HEK293 (cell line): Measurements from ENCODE around the gene PRDM11.

Experiments
- CTCF ChIP-seq: fragments of 450-650 bp; formaldehyde crosslinking; IDR thresholded peaks from 2 replicates; pipeline ENCODE4 v1.5.1; 2016; ENCODE audit warnings: missing biosample characterization, missing genetic modification characterization
- GLI4 ChIP-seq: fragments of 450-650 bp; formaldehyde crosslinking; IDR thresholded peaks from 2 replicates; pipeline ENCODE4 v1.5.1; 2016; ENCODE audit warnings: missing biosample characterization, missing genetic modification characterization
- SP2 ChIP-seq: fragments of 450-650 bp; formaldehyde crosslinking; IDR thresholded peaks from 2 replicates; pipeline ENCODE4 v1.5.1; 2016; ENCODE audit warnings: missing biosample characterization, missing genetic modification characterization
- SP7 ChIP-seq: fragments of 450-650 bp; formaldehyde crosslinking; IDR thresholded peaks from 2 replicates; pipeline ENCODE4 v1.5.1; 2016; ENCODE audit warnings: missing biosample characterization, missing genetic modification characterization
- TCF7L2 ChIP-seq: IDR thresholded peaks from 2 replicates; pipeline ENCODE4 v1.6.1; 2011; ENCODE audit warnings: low read depth, mild to moderate bottlenecking, inconsistent platforms, low read length, moderate library complexity, borderline replicate concordance
- ZNF121 ChIP-seq: fragments of 450-650 bp; formaldehyde crosslinking; IDR thresholded peaks from 2 replicates; pipeline ENCODE4 v1.5.1; 2016; ENCODE audit warnings: missing biosample characterization, missing genetic modification characterization
- ZNF335 ChIP-seq: fragments of 450-650 bp; formaldehyde crosslinking; conservative IDR thresholded peaks from 2 replicates; pipeline ENCODE4 v1.5.1; 2016; ENCODE audit warnings: missing biosample characterization, missing genetic modification characterization
- TF ChIP-seq, protein P1 (sequence below): fragments of 450-650 bp; formaldehyde crosslinking; IDR thresholded peaks from 2 replicates; pipeline ENCODE4 v1.5.1; 2016; ENCODE audit warnings: missing biosample characterization, missing genetic modification characterization
- TF ChIP-seq, protein P2 (sequence below): fragments of 450-650 bp; IDR thresholded peaks from 2 replicates; pipeline ENCODE4 v1.5.1; 2018; ENCODE audit warnings: missing biosample characterization, mild to moderate bottlenecking, missing genetic modification characterization
- TF ChIP-seq, protein P3 (sequence below): fragments of 450-650 bp; formaldehyde crosslinking; conservative IDR thresholded peaks from 2 replicates; pipeline ENCODE4 v1.5.1; 2016; ENCODE audit warnings: low read depth, missing biosample characterization, missing genetic modification characterization

DNA sequence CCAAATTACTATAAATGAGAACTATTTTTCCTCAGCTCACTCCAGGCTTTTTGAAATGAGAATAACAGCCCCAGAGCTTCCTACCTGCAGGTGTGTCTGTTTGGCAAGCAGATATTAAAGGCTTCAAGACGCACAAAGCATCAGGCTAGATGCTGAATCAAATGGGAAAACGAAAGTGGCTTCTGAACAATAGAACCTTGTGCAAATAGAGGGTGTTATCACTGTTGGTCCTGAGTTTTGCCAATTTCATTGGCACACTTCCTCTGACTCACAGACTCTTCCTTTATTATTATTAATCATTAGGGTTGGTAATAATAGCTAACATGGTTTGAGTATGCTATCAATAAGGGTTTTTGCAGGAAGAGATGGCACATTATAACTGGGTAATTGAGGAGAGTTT lies 126.3 kb downstream of the PRDM11 start:
- TF ChIP-seq, protein P1, sequence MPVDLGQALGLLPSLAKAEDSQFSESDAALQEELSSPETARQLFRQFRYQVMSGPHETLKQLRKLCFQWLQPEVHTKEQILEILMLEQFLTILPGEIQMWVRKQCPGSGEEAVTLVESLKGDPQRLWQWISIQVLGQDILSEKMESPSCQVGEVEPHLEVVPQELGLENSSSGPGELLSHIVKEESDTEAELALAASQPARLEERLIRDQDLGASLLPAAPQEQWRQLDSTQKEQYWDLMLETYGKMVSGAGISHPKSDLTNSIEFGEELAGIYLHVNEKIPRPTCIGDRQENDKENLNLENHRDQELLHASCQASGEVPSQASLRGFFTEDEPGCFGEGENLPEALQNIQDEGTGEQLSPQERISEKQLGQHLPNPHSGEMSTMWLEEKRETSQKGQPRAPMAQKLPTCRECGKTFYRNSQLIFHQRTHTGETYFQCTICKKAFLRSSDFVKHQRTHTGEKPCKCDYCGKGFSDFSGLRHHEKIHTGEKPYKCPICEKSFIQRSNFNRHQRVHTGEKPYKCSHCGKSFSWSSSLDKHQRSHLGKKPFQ (tag by site-specific recombination), result no peak
- no peak for TF ChIP-seq TCF7L2
- no peak for TF ChIP-seq GLI4 (tag by site-specific recombination)
- TF ChIP-seq CTCF (tag by site-specific recombination), result no peak
- TF ChIP-seq SP2, result no peak
- TF ChIP-seq SP7 (tag by site-specific recombination), result no peak
- TF ChIP-seq, protein P2, sequence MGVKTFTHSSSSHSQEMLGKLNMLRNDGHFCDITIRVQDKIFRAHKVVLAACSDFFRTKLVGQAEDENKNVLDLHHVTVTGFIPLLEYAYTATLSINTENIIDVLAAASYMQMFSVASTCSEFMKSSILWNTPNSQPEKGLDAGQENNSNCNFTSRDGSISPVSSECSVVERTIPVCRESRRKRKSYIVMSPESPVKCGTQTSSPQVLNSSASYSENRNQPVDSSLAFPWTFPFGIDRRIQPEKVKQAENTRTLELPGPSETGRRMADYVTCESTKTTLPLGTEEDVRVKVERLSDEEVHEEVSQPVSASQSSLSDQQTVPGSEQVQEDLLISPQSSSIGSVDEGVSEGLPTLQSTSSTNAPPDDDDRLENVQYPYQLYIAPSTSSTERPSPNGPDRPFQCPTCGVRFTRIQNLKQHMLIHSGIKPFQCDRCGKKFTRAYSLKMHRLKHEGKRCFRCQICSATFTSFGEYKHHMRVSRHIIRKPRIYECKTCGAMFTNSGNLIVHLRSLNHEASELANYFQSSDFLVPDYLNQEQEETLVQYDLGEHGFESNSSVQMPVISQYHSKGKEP (tag by site-specific recombination), result no peak
- TF ChIP-seq, protein P3, sequence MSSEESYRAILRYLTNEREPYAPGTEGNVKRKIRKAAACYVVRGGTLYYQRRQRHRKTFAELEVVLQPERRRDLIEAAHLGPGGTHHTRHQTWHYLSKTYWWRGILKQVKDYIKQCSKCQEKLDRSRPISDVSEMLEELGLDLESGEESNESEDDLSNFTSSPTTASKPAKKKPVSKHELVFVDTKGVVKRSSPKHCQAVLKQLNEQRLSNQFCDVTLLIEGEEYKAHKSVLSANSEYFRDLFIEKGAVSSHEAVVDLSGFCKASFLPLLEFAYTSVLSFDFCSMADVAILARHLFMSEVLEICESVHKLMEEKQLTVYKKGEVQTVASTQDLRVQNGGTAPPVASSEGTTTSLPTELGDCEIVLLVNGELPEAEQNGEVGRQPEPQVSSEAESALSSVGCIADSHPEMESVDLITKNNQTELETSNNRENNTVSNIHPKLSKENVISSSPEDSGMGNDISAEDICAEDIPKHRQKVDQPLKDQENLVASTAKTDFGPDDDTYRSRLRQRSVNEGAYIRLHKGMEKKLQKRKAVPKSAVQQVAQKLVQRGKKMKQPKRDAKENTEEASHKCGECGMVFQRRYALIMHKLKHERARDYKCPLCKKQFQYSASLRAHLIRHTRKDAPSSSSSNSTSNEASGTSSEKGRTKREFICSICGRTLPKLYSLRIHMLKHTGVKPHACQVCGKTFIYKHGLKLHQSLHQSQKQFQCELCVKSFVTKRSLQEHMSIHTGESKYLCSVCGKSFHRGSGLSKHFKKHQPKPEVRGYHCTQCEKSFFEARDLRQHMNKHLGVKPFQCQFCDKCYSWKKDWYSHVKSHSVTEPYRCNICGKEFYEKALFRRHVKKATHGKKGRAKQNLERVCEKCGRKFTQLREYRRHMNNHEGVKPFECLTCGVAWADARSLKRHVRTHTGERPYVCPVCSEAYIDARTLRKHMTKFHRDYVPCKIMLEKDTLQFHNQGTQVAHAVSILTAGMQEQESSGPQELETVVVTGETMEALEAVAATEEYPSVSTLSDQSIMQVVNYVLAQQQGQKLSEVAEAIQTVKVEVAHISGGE (tag by site-specific recombination), result no peak
- no peak for TF ChIP-seq ZNF335 (tag by site-specific recombination)
- no peak for TF ChIP-seq ZNF121 (tag by site-specific recombination)
